Measurements from ENCODE around the gene PSMG2.

PSMG2 gene, protein sequence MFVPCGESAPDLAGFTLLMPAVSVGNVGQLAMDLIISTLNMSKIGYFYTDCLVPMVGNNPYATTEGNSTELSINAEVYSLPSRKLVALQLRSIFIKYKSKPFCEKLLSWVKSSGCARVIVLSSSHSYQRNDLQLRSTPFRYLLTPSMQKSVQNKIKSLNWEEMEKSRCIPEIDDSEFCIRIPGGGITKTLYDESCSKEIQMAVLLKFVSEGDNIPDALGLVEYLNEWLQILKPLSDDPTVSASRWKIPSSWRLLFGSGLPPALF

DNA sequence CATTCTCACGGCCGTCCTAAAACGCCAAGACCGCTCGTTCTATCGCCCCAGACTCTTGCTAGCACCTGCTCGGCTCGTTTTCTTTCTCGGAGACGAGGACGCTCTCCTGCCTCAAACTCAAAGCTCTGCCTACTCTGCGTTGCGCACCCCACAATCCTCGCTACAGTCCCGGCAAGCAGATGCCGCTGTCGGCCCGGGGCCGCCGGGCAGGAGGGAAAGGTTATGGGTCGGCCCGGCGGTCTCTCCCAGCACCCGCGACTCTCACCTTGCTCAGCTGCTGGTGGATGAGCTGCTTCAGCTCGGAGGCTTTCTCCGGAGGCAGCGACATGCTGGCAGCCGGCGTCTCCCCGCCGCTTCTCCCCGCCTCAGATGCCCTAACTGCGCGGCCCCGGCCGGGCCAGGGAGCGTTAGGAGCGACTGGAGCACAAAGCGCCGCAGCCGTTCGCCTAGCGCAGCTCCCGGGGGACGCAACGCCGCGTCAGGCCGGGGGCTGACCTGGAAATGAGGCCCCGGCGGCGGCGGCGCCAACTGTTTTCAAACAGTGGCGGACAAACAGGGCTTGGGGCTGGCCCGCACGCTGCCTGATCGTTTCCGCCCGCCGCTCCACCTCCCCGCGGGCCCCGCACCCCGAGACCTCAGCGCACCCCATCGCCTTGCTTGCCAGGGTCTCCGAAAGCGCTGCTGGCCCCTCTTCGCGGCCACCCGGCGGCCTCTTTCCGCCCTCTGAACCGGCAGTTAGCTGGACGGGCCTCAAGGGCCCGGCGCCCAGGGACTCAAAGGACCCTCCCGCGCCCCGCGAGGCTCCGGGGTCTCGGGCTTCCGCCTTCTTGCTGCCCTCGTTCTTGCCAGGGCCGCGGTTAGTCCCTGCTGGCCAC is at the start of gene PSMG2, which contains the start of gene CEP76:
TSS of gene PSMG2 (plus strand) at position 822 of the 875 bp plus-strand sequence. CDS start 66 bp downstream, outside the sequence.
TSS of gene CEP76 (minus strand) at position 503 of the 875 bp plus-strand sequence. CDS start at position 328, 175 bp downstream.
- peak within 1 kb of the TSS; percentile 83 for H3K4me3 ChIP-seq (ENCODE audit: low read depth, low read length)
- DNase-seq (ENCODE audit: low read depth) = peak; percentile 95
- TF ChIP-seq MYC (IDR thresholded peaks at IDR 0.05; ENCODE audit: low read depth, low read length) (peak; percentile 33; the same call in 1 of the 2 replicates), POLR2A (IDR thresholded peaks at IDR 0.05; ENCODE audit: extremely low read depth, insufficient read length) (peak; percentile 55)
- TF ChIP-seq, protein P1, sequence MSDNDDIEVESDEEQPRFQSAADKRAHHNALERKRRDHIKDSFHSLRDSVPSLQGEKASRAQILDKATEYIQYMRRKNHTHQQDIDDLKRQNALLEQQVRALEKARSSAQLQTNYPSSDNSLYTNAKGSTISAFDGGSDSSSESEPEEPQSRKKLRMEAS (IDR thresholded peaks at IDR 0.05; ENCODE audit: low read depth, low read length) = 0 out of 2 replicates have a peak, but pooled peaks have one; percentile 3
- TF ChIP-seq, protein P2, sequence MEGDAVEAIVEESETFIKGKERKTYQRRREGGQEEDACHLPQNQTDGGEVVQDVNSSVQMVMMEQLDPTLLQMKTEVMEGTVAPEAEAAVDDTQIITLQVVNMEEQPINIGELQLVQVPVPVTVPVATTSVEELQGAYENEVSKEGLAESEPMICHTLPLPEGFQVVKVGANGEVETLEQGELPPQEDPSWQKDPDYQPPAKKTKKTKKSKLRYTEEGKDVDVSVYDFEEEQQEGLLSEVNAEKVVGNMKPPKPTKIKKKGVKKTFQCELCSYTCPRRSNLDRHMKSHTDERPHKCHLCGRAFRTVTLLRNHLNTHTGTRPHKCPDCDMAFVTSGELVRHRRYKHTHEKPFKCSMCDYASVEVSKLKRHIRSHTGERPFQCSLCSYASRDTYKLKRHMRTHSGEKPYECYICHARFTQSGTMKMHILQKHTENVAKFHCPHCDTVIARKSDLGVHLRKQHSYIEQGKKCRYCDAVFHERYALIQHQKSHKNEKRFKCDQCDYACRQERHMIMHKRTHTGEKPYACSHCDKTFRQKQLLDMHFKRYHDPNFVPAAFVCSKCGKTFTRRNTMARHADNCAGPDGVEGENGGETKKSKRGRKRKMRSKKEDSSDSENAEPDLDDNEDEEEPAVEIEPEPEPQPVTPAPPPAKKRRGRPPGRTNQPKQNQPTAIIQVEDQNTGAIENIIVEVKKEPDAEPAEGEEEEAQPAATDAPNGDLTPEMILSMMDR (IDR thresholded peaks at IDR 0.05; ENCODE audit: low read depth, low read length) = no peak

DNA sequence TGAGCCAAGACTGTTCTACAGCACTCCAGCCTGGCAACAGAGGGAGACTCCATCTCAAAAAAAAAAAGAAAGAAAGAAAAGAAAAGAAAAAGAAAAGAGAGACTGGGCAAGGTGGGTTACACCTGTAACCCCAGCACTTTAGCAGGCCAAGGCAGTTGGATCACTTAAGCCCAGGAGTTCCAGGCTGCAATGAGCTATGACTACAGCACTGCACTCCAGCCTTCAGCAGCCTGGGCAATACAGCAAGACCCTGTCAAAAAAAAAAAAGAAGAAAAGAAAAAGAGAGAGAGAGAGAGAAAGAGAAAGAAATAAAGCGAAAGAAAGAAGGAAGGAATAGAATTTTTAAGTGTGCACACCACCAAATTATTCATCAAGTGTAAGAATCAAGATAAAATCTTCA is 47.9 kb upstream of the PSMG2 start:
- TF ChIP-seq, protein P2 (IDR thresholded peaks at IDR 0.05; ENCODE audit: low read depth, low read length) = no peak
- TF ChIP-seq MYC (IDR thresholded peaks at IDR 0.05; ENCODE audit: low read depth, low read length) = no peak
- TF ChIP-seq, protein P1 (IDR thresholded peaks at IDR 0.05; ENCODE audit: low read depth, low read length) = no peak
- H3K4me3 ChIP-seq (ENCODE audit: low read depth, low read length) = no peak overlapping the region
- no peak for DNase-seq (ENCODE audit: low read depth)

DNA sequence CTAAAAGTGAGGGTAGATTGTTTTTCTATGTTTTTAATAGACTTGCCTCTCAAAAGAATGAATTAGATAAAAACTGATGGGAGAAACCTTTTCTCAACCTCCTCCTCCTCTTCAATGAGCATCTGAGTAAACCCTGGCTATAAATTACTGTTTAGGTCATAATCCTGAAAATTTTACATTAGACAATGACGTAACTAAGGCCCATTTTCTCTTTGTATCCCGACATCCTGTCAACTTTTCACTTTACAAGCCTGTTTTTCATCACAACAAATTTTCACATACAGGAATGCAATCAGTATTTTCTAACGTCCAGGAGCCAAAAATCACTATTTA is 46.3 kb upstream of the PSMG2 start:
- TF ChIP-seq, protein P2 (IDR thresholded peaks at IDR 0.05; ENCODE audit: low read depth, low read length) = no peak
- TF ChIP-seq, protein P1 (IDR thresholded peaks at IDR 0.05; ENCODE audit: low read depth, low read length) = no peak
- no peak for TF ChIP-seq POLR2A (IDR thresholded peaks at IDR 0.05; ENCODE audit: extremely low read depth, insufficient read length)
- TF ChIP-seq MYC (IDR thresholded peaks at IDR 0.05; ENCODE audit: low read depth, low read length) = no peak
- no peak for DNase-seq (ENCODE audit: low read depth)
- peak overlapping the region; percentile 74 for H3K4me3 ChIP-seq (ENCODE audit: low read depth, low read length)

DNA sequence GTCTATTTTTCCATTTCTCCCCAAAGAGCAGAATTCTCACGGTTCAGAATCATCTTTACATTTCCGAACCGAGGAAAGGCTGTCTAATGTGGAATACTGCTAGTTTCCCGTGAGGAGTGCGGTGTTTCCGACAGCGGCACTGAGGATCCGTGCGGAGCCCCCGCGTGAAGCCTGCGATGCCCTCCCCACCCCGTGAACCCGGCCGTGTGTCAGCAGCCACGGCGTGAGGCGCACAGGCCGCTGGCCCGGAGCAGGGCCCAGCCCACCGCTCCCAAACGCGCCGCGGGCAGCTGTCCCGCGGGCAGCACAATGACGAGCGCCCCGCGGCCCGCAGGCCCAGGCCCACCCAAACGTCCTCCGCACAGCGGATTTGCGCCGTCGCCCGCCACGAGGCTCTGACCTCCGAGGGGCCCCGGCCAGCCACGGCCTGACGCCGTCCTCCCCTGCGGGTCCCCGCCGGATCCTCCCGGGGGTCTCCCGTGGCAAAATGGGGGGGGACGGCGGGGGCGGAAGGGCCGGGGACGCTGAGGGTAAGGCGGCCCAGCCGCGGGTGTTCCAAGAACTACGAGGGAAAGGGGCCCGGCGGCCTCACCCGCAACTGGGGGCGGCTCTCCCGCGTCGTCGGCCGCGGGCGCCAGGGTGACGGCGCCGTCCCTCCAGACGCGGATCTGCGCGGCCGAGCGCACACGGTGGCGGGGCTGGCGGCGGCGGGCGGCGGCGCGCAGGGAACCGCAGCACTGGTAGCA is 45.7 kb upstream of the PSMG2 start:
- DNase-seq (ENCODE audit: low read depth) = peak; percentile 59
- TF ChIP-seq, protein P1 (IDR thresholded peaks at IDR 0.05; ENCODE audit: low read depth, low read length) = no peak
- TF ChIP-seq, protein P2 (IDR thresholded peaks at IDR 0.05; ENCODE audit: low read depth, low read length) = no peak
- TF ChIP-seq MYC (IDR thresholded peaks at IDR 0.05; ENCODE audit: low read depth, low read length) (no peak), POLR2A (IDR thresholded peaks at IDR 0.05; ENCODE audit: extremely low read depth, insufficient read length) (no peak)

DNA sequence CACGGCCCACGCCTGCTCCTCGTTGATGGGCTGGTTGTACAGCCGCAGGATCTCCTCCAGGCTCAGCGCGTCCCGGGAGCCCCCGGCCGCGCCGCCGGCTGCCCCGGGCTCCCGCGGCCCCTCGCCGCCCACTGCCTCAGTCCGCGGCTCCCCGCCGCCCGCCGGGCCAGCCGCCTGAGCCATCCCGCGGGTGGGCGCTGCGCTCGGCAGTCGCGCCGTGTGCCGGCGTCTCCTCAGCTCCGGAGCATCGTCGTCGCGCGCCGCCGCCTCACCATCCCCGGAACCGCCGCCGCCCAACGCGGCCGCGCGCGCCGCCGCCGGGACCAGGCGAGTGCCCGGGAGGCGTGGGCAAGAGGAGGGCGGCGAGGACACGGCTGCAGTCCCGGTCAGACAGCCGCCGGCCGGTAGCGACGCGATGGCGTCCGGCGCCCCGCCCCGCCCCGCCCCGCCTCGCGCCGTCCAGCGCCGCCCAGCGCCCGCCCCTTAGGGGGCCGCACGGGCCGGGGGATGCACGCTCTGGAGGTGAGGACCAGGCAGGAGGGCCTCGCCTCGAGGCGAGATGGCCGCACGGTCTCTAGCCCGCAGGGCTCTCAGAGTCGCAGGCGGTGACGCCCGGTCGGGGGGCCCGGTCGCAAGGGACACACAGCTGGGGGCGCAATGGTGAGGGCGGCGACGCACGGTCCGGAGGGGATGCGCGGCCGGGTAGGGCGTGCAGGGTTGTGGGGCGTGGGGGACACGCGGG is 45.0 kb upstream of the PSMG2 start, which contains the start of gene SPIRE1:
TSS of gene SPIRE1 (minus strand) at position 424 of the 742 bp plus-strand sequence. CDS start at position 183, 241 bp downstream.
- DNase-seq (ENCODE audit: low read depth) = peak; percentile 63
- H3K4me3 ChIP-seq (ENCODE audit: low read depth, low read length) = peak within 1 kb of the TSS; percentile 74
- TF ChIP-seq MYC (IDR thresholded peaks at IDR 0.05; ENCODE audit: low read depth, low read length) = no peak

More for the DNA sequence above, 45.7 kb upstream of the PSMG2 start:
- H3K4me3 ChIP-seq (ENCODE audit: low read depth, low read length) = peak overlapping the region; percentile 74

Measured in NB4 (cell line).